GM12873 (cell line): Measurements from ENCODE around the gene LHX8.

Experiments used
- CTCF ChIP-seq: IDR thresholded peaks from 2 replicates; pipeline ENCODE4 v1.5.1; 2012; ENCODE audit warnings: low read depth, mild to moderate bottlenecking, moderate library complexity, low read length, control low read depth; ENCODE audit not compliant: insufficient read depth; ENCODE audit errors: missing control alignments

Gene LHX8

GRCh38 chr1:75170011-75170410 lies 35.8 kb downstream of the LHX8 start:
- no peak for TF ChIP-seq CTCF

GRCh38 chr1:75170981-75171380 lies 36.8 kb downstream of the LHX8 start:
- no peak for TF ChIP-seq CTCF

GRCh38 chr1:75171876-75172275 lies 37.7 kb downstream of the LHX8 start:
- no peak for TF ChIP-seq CTCF

- no peak for TF ChIP-seq CTCF
Measured at GRCh38 chr1:75172556-75172955, 38.4 kb downstream of the LHX8 start.

- no peak for TF ChIP-seq CTCF
Measured at GRCh38 chr1:75174031-75174760, 40.0 kb downstream of the LHX8 start.

GRCh38 chr1:75188892-75189291 lies 54.7 kb downstream of the LHX8 start:
- no peak for TF ChIP-seq CTCF

- no peak for TF ChIP-seq CTCF
Measured at GRCh38 chr1:75198163-75198562, 64.0 kb downstream of the LHX8 start.
